ENCODE measurements around the gene TOGARAM1. TPM values are rescaled to one million over a fixed set of nuclear protein-coding genes. Genes with fewer than 3 reads are reported as not detected.
A peak's percentile ranks its signal among the peaks of the same experiment; 100 is the strongest.

TOGARAM1 gene
- total and polyA plus RNA-seq, 9 of the 15 experiments (the other 6 are each of a cell fraction or from before 2014, with no cell fraction given), result 1.3 to 6.4 (median 3.7) TPM

DNA sequence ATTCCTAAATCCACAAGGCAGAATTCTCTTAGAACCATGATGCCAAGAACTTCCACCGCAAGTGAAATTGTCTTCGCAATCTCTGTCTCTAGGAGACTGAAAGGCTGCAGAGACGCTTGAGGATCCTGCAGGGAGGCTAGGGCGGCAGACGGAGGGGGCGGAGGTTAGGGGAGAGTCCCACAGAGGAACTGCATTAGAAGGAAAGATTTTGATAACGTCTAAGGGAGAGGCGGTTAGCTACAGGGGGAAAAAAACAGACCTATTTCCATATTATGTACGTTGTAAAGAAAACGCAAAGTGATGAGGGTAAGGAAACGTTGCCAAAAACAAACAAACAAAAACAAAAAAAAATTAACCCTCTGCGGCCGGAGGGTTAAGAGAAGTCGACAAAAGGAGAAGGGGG is 838 bp upstream of the TOGARAM1 start (continued):
- TF ChIP-seq GATA2 (CRISPR knock-in tag; IDR thresholded peaks at IDR 0.05), result no peak
- TF ChIP-seq, protein P1, sequence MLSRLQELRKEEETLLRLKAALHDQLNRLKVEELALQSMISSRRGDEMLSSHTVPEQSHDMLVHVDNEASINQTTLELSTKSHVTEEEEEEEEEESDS (CRISPR knock-in tag; IDR thresholded peaks at IDR 0.05), result no peak
- TF ChIP-seq DPF2 (IDR thresholded peaks at IDR 0.05), result peak; percentile 54; the same call in 1 of the 2 replicates
- TF ChIP-seq, protein P2, sequence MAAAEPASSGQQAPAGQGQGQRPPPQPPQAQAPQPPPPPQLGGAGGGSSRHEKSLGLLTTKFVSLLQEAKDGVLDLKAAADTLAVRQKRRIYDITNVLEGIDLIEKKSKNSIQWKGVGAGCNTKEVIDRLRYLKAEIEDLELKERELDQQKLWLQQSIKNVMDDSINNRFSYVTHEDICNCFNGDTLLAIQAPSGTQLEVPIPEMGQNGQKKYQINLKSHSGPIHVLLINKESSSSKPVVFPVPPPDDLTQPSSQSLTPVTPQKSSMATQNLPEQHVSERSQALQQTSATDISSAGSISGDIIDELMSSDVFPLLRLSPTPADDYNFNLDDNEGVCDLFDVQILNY (CRISPR knock-in tag; IDR thresholded peaks at IDR 0.05), result no peak
- TF ChIP-seq ARID1B (IDR thresholded peaks at IDR 0.05), result peak; percentile 36; the same call in 1 of the 2 replicates
- TF ChIP-seq ZNF830 (CRISPR knock-in tag; IDR thresholded peaks at IDR 0.05), result no peak
- TF ChIP-seq, protein P3, sequence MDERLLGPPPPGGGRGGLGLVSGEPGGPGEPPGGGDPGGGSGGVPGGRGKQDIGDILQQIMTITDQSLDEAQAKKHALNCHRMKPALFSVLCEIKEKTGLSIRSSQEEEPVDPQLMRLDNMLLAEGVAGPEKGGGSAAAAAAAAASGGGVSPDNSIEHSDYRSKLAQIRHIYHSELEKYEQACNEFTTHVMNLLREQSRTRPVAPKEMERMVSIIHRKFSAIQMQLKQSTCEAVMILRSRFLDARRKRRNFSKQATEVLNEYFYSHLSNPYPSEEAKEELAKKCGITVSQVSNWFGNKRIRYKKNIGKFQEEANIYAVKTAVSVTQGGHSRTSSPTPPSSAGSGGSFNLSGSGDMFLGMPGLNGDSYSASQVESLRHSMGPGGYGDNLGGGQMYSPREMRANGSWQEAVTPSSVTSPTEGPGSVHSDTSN (CRISPR knock-in tag; IDR thresholded peaks at IDR 0.05; ENCODE audit: low read depth), result no peak
- TF ChIP-seq, protein P3 (tag; conservative IDR thresholded peaks at IDR 0.05; ENCODE audit: low read depth), result no peak
- TF ChIP-seq CAMTA2 (CRISPR knock-in tag; conservative IDR thresholded peaks at IDR 0.05), result no peak
- TF ChIP-seq MEF2D (tag; conservative IDR thresholded peaks at IDR 0.05; ENCODE audit: low read depth), result no peak
- no peak for TF ChIP-seq SMAD1 (IDR thresholded peaks at IDR 0.05; ENCODE audit: low read depth, low read length, partially characterized antibody)
- TF ChIP-seq ZBED1 (IDR thresholded peaks at IDR 0.05), result no peak
- TF ChIP-seq, protein P4, sequence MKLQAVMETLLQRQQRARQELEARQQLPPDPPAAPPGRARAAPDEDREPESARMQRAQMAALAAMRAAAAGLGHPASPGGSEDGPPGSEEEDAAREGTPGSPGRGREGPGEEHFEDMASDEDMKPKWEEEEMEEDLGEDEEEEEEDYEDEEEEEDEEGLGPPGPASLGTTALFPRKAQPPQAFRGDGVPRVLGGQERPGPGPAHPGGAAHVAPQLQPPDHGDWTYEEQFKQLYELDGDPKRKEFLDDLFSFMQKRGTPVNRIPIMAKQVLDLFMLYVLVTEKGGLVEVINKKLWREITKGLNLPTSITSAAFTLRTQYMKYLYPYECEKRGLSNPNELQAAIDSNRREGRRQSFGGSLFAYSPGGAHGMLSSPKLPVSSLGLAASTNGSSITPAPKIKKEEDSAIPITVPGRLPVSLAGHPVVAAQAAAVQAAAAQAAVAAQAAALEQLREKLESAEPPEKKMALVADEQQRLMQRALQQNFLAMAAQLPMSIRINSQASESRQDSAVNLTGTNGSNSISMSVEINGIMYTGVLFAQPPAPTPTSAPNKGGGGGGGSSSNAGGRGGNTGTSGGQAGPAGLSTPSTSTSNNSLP (IDR thresholded peaks at IDR 0.05; ENCODE audit: borderline replicate concordance, low read depth, low read length), result no peak
- peak; percentile 47; the same call in 1 of the 2 replicates for TF ChIP-seq KAT8 (IDR thresholded peaks at IDR 0.05; ENCODE audit: low read depth)
- no peak for TF ChIP-seq FOXM1 (IDR thresholded peaks at IDR 0.05; ENCODE audit: low read depth)
- TF ChIP-seq FOXM1 (CRISPR knock-in tag; IDR thresholded peaks at IDR 0.05; ENCODE audit: low read depth), result no peak
- no peak for TF ChIP-seq MAFK (IDR thresholded peaks at IDR 0.05; ENCODE audit: low read length)
- TF ChIP-seq ZNF121 (CRISPR knock-in tag; conservative IDR thresholded peaks at IDR 0.05), result no peak
